Liver (tissue), 9 donors: ENCODE measurements around the gene SLIT1. TPM values are rescaled to one million over a fixed set of nuclear protein-coding genes. Genes with fewer than 3 reads are reported as not detected.

Experiments used
- DNase-seq: peaks from one replicate; pipeline ENCODE4 v3.0.0-alpha.2; 2017; ENCODE audit warnings: low spot score
- H3K27ac ChIP-seq, 2 donors: one replicate each; pipeline ENCODE4 v1.7.0; 2013; ENCODE audit warnings: inconsistent platforms in 2 of 2, low read length in 2 of 2, control low read depth in 1 of 2, low read depth in 1 of 2, mild to moderate bottlenecking in 1 of 2
- H3K27me3 ChIP-seq, 4 donors: one replicate each; pipeline versions ENCODE4 v1.6.1 to v1.7.0; 2013; ENCODE audit warnings: low read length in 3 of 4, inconsistent platforms in 1 of 4, mild to moderate bottlenecking in 1 of 4, moderate library complexity in 1 of 4; ENCODE audit not compliant: control insufficient read depth in 4 of 4, insufficient read depth in 4 of 4
- H3K36me3 ChIP-seq, 4 donors: one replicate each; pipeline versions ENCODE4 v1.6.1 to v1.7.0; 2013; ENCODE audit warnings: low read length in 3 of 4, mild to moderate bottlenecking in 3 of 4, low read depth in 1 of 4, moderate library complexity in 1 of 4; ENCODE audit not compliant: control insufficient read depth in 4 of 4, insufficient read depth in 3 of 4
- H3K4me1 ChIP-seq, 4 donors: one replicate each; pipeline versions ENCODE4 v1.6.1 to v1.7.0; 2013; ENCODE audit warnings: low read length in 3 of 4, mild to moderate bottlenecking in 3 of 4, moderate library complexity in 1 of 4; ENCODE audit not compliant: control insufficient read depth in 4 of 4, insufficient read depth in 4 of 4
- H3K4me3 ChIP-seq, 3 donors: one replicate each; pipeline versions ENCODE4 v1.6.1 to v1.7.0; 2013; ENCODE audit warnings: low read length in 3 of 3, control low read depth in 1 of 3, low read depth in 1 of 3, mild to moderate bottlenecking in 1 of 3
- H3K9ac ChIP-seq, 2 donors: one replicate each; pipeline ENCODE4 v1.7.0; 2013; ENCODE audit warnings: low read length in 2 of 2, mild to moderate bottlenecking in 2 of 2, moderate library complexity in 2 of 2, control low read depth in 1 of 2, low read depth in 1 of 2
- H3K9me3 ChIP-seq, 4 donors: one replicate each; pipeline versions ENCODE4 v1.6.1 to v1.7.0; 2013; ENCODE audit warnings: low read length in 3 of 4; ENCODE audit not compliant: control insufficient read depth in 4 of 4
- ATF3 ChIP-seq: IDR thresholded peaks from 2 replicates; pipeline ENCODE4 v1.6.1; 2016; ENCODE audit warnings: antibody characterized with exemption
- EGR1 ChIP-seq, 2 donors: IDR thresholded peaks; 2 replicates each; pipeline ENCODE4 v1.6.1; 2016 to 2018; ENCODE audit warnings: antibody characterized with exemption in 2 of 2, low read depth in 2 of 2
- FOXA2 ChIP-seq: IDR thresholded peaks from 2 replicates; pipeline ENCODE4 v1.6.1; 2016; ENCODE audit warnings: antibody characterized with exemption
- GABPA ChIP-seq, 2 donors: IDR thresholded peaks in 1 of 2; conservative IDR thresholded peaks in 1 of 2; 2 replicates each; pipeline ENCODE4 v1.6.1; 2016; ENCODE audit warnings: antibody characterized with exemption in 2 of 2, mild to moderate bottlenecking in 1 of 2, moderate library complexity in 1 of 2
- HNF4A ChIP-seq, 2 donors: conservative IDR thresholded peaks; 2 replicates each; pipeline ENCODE4 v1.6.1; 2016; ENCODE audit warnings: antibody characterized with exemption in 2 of 2, mild to moderate bottlenecking in 2 of 2
- HNF4G ChIP-seq: IDR thresholded peaks from 2 replicates; pipeline ENCODE4 v1.6.1; 2016; ENCODE audit warnings: antibody characterized with exemption
- JUND ChIP-seq, 2 donors: IDR thresholded peaks; 2 replicates each; pipeline ENCODE4 v1.6.1; 2016; ENCODE audit warnings: antibody characterized with exemption in 2 of 2
- TAF1 ChIP-seq: conservative IDR thresholded peaks from 2 replicates; pipeline ENCODE4 v1.6.1; 2016; ENCODE audit warnings: antibody characterized with exemption, mild to moderate bottlenecking
- YY1 ChIP-seq: IDR thresholded peaks from 2 replicates; pipeline ENCODE4 v1.6.1; 2016; ENCODE audit warnings: antibody characterized with exemption, mild to moderate bottlenecking
- ZBTB33 ChIP-seq: IDR thresholded peaks from 2 replicates; pipeline ENCODE4 v1.6.1; 2016; ENCODE audit warnings: antibody characterized with exemption
- WGBS: extraction: QIAGEN DNeasy Blood & Tissue Kit; methylation state at CpG from one replicate; pipeline ENCODE4 v1.1.7; 2013; 5-methylcytosine and 5-hydroxymethylcytosine counted together
- polyA plus RNA-seq, 2 donors: library from polyadenylated mRNA; stranded (reverse) in 1 of 2; unstranded in 1 of 2; fragments of 200-250 nt in 1 of 2; fragments of >200 nt in 1 of 2; fragmentation: Nextera tagmentation in 1 of 2; extraction: Ambion mirVana in 1 of 2; gene quantifications; one replicate each; pipeline versions ENCODE4 v1.2.1 to v1.2.3, GENCODE V29; 2013 to 2015
- total RNA-seq, 2 donors: library from RNA; depleted of rRNA; stranded (reverse); fragments of >200 nt; gene quantifications; one replicate each; pipeline ENCODE4 v1.2.3, GENCODE V29; 2014
- donor health status: healthy.
- donor health status: healthy.
- donor health status: healthy.
- donor health status: healthy.
- donor health status: healthy.

Gene SLIT1
- total and polyA plus RNA-seq, 4 donors, result under 0.01 to 0.14 (median 0.06) TPM

- peaks cover 0 to 1% (median 0%) of the 10 kb centered on the region in 4 donors for H3K36me3 ChIP-seq
- H3K9ac ChIP-seq, result no peak overlapping the region
- no peak overlapping the region for H3K4me3 ChIP-seq
- no peak for TF ChIP-seq YY1
- TF ChIP-seq JUND (IDR thresholded peaks at IDR 0.05), result no peak
- TF ChIP-seq ZBTB33, result no peak
- no peaks in the 10 kb centered on the region for H3K27me3 ChIP-seq
- no peaks in the 10 kb centered on the region for H3K9me3 ChIP-seq
- H3K27ac ChIP-seq, result no peak overlapping the region
- no peak for DNase-seq
- 95% methylated on average over 3 of the region's 3 CpGs for WGBS
- no peaks in the 10 kb centered on the region for H3K4me1 ChIP-seq
Measured at GRCh38 chr10:96987842-96988175, 197.9 kb downstream of the SLIT1 start.

GRCh38 chr10:96987141-96987841, 198.5 kb downstream of the SLIT1 start:
- TF ChIP-seq HNF4G (no peak), FOXA2 (no peak), YY1 (no peak), GABPA (IDR thresholded peaks at IDR 0.05 in 1 of 2, conservative IDR thresholded peaks at IDR 0.05 in 1 of 2) (no peak), TAF1 (no peak), HNF4A (conservative IDR thresholded peaks at IDR 0.05) (no peak), ZBTB33 (no peak), EGR1 (IDR thresholded peaks at IDR 0.05; ENCODE audit: low read depth in 2 of 2) (no peak)
- 96% methylated on average over 2 of the region's 2 CpGs for WGBS
- H3K9ac ChIP-seq, result no peak overlapping the region
- no peak overlapping the region for H3K27ac ChIP-seq
- H3K27me3 ChIP-seq, result no peaks in the 10 kb centered on the region
- H3K36me3 ChIP-seq, result peaks cover 0 to 1% (median 0%) of the 10 kb centered on the region in 4 donors
- no peak for DNase-seq
- no peak overlapping the region for H3K4me3 ChIP-seq
- H3K9me3 ChIP-seq, result no peaks in the 10 kb centered on the region
- H3K4me1 ChIP-seq, result no peaks in the 10 kb centered on the region

GRCh38 chr10:96986200-96986856, 199.4 kb downstream of the SLIT1 start:
- no peaks in the 10 kb centered on the region for H3K4me1 ChIP-seq
- H3K9me3 ChIP-seq, result no peaks in the 10 kb centered on the region
- DNase-seq, result no peak
- H3K4me3 ChIP-seq, result no peak overlapping the region
- peaks cover 1 to 7% (median 5%) of the 10 kb centered on the region in 4 donors for H3K36me3 ChIP-seq
- TF ChIP-seq ATF3, result no peak
- no peaks in the 10 kb centered on the region for H3K27me3 ChIP-seq
- no peak overlapping the region for H3K9ac ChIP-seq
- WGBS, result 96% methylated on average over 6 of the region's 6 CpGs
- H3K27ac ChIP-seq, result no peak overlapping the region
